Neural progenitor cell (in vitro differentiated cells): ENCODE measurements around the gene IDI1. TPM values are rescaled to one million over a fixed set of nuclear protein-coding genes. Genes with fewer than 3 reads are reported as not detected.

ENCODE experiments used
- DNase-seq: peaks from one replicate; pipeline ENCODE4 v3.0.0-alpha.2; 2016; ENCODE audit warnings: low spot score
- H2AFZ ChIP-seq: fragments of 200-600 bp; sonication (generic); replicated peaks from 2 replicates; pipeline ENCODE4 v1.6.1; 2016; ENCODE audit warnings: antibody characterized with exemption
- H3F3A ChIP-seq: fragments of 200-600 bp; sonication (generic); 2 replicates; pipeline ENCODE4 v1.6.1; 2016; ENCODE audit warnings: antibody characterized with exemption, low read depth
- H3K27ac ChIP-seq: fragments of 200-600 bp; sonication (generic); 2 replicates; pipeline ENCODE4 v1.5.1; 2016; ENCODE audit warnings: mild to moderate bottlenecking
- H3K27me3 ChIP-seq: fragments of 200-600 bp; sonication (generic); 2 replicates; pipeline ENCODE4 v1.6.1; 2016; ENCODE audit warnings: mild to moderate bottlenecking, moderate library complexity
- H3K36me3 ChIP-seq: fragments of 200-600 bp; sonication (generic); 2 replicates; pipeline ENCODE4 v1.5.1; 2016
- H3K4me1 ChIP-seq: fragments of 200-600 bp; sonication (generic); 2 replicates; pipeline ENCODE4 v1.6.1; 2016; ENCODE audit warnings: mixed run types
- H3K4me2 ChIP-seq: fragments of 200-600 bp; sonication (generic); 2 replicates; pipeline ENCODE4 v1.6.1; 2016
- H3K4me3 ChIP-seq: fragments of 200-600 bp; sonication (generic); 2 replicates; pipeline ENCODE4 v1.5.1; 2016
- H3K79me2 ChIP-seq: fragments of 200-600 bp; sonication (generic); 2 replicates; pipeline ENCODE4 v1.6.1; 2016; ENCODE audit warnings: low read depth
- H3K9ac ChIP-seq: fragments of 200-600 bp; sonication (generic); 2 replicates; pipeline ENCODE4 v1.6.1; 2016
- H3K9me3 ChIP-seq: fragments of 200-600 bp; sonication (generic); 2 replicates; pipeline ENCODE4 v1.5.1; 2016; ENCODE audit warnings: low read depth
- H4K20me1 ChIP-seq: fragments of 200-600 bp; sonication (generic); 2 replicates; pipeline ENCODE4 v1.6.1; 2016; ENCODE audit warnings: low read depth
- H3K27ac Mint-ChIP-seq: 3 replicates; pipeline ENCODE4 v1.8.0; 2021; ENCODE audit warnings: mixed read lengths
- H3K27me3 Mint-ChIP-seq: 2 replicates; pipeline ENCODE4 v1.8.0; 2022; ENCODE audit warnings: low read depth, mild to moderate bottlenecking, inconsistent platforms, moderate library complexity, mixed read lengths; ENCODE audit not compliant: insufficient read depth
- H3K36me3 Mint-ChIP-seq: 3 replicates; pipeline ENCODE4 v1.8.0; 2021; ENCODE audit warnings: mixed read lengths
- H3K4me1 Mint-ChIP-seq: 3 replicates; pipeline ENCODE4 v1.8.0; 2021; ENCODE audit warnings: mixed read lengths
- H3K4me3 Mint-ChIP-seq: 3 replicates; pipeline ENCODE4 v1.8.0; 2021; ENCODE audit warnings: mild to moderate bottlenecking, moderate library complexity, mixed read lengths
- H3K9me3 Mint-ChIP-seq: 3 replicates; pipeline ENCODE4 v1.8.0; 2020; ENCODE audit warnings: mixed read lengths
- EZH2 ChIP-seq: fragments of 200-600 bp; sonication (generic); IDR thresholded peaks from 2 replicates; pipeline ENCODE4 v1.6.1; 2017; ENCODE audit warnings: antibody characterized with exemption, mild to moderate bottlenecking, moderate library complexity
- EZH2phosphoT487 ChIP-seq: fragments of 200-600 bp; sonication (generic); IDR thresholded peaks from 2 replicates; pipeline ENCODE4 v1.6.1; 2017; ENCODE audit warnings: antibody characterized with exemption
- total RNA-seq: library from RNA; depleted of rRNA; stranded (reverse); fragments of >200 nt; gene quantifications from 2 replicates; pipeline ENCODE4 v1.2.3, GENCODE V29; 2015; ENCODE audit warnings: low replicate concordance
- TF ChIP-seq, protein P1 (sequence below): fragments of 200-600 bp; sonication (generic); IDR thresholded peaks from 2 replicates; pipeline ENCODE4 v1.5.1; 2017; ENCODE audit warnings: antibody characterized with exemption, mild to moderate bottlenecking

Gene IDI1
- total RNA-seq, 1 donor from 2014 or later = 168 TPM

DNA sequence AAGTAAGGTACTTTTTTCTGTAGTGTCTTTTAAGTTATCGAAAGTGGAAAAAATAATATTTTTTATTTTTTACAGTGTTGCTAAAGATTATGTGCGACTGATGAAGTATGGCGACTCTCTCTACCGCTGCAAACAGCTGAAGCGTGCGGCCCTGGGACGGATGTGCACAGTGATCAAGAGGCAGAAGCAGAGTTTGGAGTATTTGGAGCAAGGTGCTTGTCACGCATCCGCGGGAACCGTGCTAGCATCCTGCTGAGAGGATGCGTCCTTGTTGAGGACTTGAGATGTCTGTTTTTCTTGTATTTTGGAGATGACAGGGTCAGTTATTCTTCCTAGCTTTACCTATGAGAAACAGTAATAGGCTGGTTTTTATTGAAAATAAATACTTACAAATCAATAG lies 52.9 kb downstream of the IDI1 start:
- Histone ChIP-seq H3K36me3 (peaks cover 38% of the 10 kb centered on the region), H3K27me3 (no peaks in the 10 kb centered on the region), H2AFZ (no peak overlapping the region), H3K27ac (no peak overlapping the region), H3K79me2 (peaks cover 41% of the 10 kb centered on the region), H3K4me3 (no peak overlapping the region), H4K20me1 (peaks cover 8% of the 10 kb centered on the region), H3K4me1 (no peaks in the 10 kb centered on the region), H3K9me3 (no peaks in the 10 kb centered on the region), H3K4me2 (no peak overlapping the region), H3F3A (no peaks in the 10 kb centered on the region), H3K9ac (no peak overlapping the region)
- TF ChIP-seq, protein P1, sequence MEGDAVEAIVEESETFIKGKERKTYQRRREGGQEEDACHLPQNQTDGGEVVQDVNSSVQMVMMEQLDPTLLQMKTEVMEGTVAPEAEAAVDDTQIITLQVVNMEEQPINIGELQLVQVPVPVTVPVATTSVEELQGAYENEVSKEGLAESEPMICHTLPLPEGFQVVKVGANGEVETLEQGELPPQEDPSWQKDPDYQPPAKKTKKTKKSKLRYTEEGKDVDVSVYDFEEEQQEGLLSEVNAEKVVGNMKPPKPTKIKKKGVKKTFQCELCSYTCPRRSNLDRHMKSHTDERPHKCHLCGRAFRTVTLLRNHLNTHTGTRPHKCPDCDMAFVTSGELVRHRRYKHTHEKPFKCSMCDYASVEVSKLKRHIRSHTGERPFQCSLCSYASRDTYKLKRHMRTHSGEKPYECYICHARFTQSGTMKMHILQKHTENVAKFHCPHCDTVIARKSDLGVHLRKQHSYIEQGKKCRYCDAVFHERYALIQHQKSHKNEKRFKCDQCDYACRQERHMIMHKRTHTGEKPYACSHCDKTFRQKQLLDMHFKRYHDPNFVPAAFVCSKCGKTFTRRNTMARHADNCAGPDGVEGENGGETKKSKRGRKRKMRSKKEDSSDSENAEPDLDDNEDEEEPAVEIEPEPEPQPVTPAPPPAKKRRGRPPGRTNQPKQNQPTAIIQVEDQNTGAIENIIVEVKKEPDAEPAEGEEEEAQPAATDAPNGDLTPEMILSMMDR = no peak
- TF ChIP-seq EZH2 (no peak), EZH2phosphoT487 (no peak)
- DNase-seq = no peak
- Mint-ChIP-seq H3K4me3 (no peak overlapping the region), H3K9me3 (peaks cover 6% of the 10 kb centered on the region), H3K27me3 (peaks cover 4% of the 10 kb centered on the region), H3K27ac (no peak overlapping the region), H3K4me1 (no peaks in the 10 kb centered on the region), H3K36me3 (peaks cover 50% of the 10 kb centered on the region)

DNA sequence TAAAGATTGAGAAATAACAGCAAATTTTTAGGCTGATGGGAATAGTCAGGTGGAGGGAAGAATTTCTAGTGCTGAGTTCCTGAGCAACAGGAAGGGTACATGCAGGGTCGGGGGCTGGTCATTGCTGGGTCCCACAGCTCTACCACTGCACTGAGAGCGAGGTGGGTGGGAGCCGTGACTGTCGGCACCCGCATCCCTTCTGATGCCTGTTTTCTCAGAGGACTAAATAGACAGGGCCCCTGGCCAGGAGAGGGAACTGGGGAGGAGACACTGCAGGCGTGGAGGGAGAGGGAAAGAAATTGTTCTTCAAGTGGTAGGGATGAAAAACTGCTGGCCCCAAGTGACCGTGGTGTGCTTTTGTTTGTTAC lies 53.4 kb downstream of the IDI1 start:
- Mint-ChIP-seq H3K4me3 (no peak overlapping the region), H3K27me3 (peaks cover 4% of the 10 kb centered on the region), H3K27ac (no peak overlapping the region), H3K36me3 (peaks cover 46% of the 10 kb centered on the region), H3K4me1 (no peaks in the 10 kb centered on the region), H3K9me3 (peaks cover 2% of the 10 kb centered on the region)
- TF ChIP-seq EZH2phosphoT487 (no peak), EZH2 (no peak)
- TF ChIP-seq, protein P1 = no peak
- H3K36me3 ChIP-seq = peaks cover 33% of the 10 kb centered on the region
- no peak overlapping the region for H3K4me3 ChIP-seq
- no peaks in the 10 kb centered on the region for H3F3A ChIP-seq
- no peaks in the 10 kb centered on the region for H3K4me1 ChIP-seq
- H3K79me2 ChIP-seq = peaks cover 43% of the 10 kb centered on the region
- no peak overlapping the region for H3K27ac ChIP-seq
- H3K27me3 ChIP-seq = no peaks in the 10 kb centered on the region
- peaks cover 13% of the 10 kb centered on the region for H4K20me1 ChIP-seq
- H2AFZ ChIP-seq = no peak overlapping the region
- H3K9ac ChIP-seq = no peak overlapping the region
- H3K4me2 ChIP-seq = no peak overlapping the region
- no peaks in the 10 kb centered on the region for H3K9me3 ChIP-seq
- no peak for DNase-seq

DNA sequence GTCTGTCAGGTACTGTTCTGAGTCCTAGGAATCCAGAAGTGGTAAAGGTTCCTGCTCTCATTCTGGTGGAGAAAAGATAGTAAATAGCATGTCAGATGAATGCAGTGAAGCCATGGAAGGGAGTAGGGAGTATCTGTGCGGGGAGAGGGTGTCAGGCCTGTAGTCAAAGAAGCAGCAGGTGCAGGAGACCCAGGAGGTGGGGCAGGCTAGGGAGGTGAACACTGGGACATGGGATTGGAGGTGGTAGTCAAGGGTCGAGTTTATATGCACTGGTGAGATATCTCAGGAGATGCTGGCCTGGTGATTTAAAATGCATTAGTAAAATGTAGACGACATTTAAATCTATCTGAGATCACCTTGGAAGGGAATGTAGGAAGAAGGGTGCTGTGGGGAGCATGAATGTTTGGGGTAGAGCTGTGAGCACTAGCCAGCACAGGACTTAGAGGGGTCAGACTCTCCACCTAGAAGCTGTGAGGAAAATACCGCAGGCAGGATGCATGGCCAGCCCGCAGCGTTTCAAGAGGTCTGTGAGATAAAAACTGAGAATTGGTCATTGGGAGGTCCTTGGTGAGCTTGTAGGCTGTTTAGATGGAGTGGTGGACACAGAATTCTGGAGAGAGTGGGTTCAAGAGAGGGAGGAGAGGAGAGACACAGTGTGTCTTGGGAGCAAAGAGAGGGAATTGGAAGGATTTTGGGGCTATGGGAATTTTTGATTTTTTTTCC lies 53.9 kb downstream of the IDI1 start:
- H3K27me3 Mint-ChIP-seq = peaks cover 4% of the 10 kb centered on the region
- H3K79me2 ChIP-seq = peaks cover 48% of the 10 kb centered on the region
- H3K4me2 ChIP-seq = no peak overlapping the region
- peaks cover 2% of the 10 kb centered on the region for H3K4me1 Mint-ChIP-seq
- H3K9ac ChIP-seq = no peak overlapping the region
- H3K27ac ChIP-seq = no peak overlapping the region
- H3K36me3 Mint-ChIP-seq = peaks cover 45% of the 10 kb centered on the region
- H3K4me1 ChIP-seq = peaks cover under 1% of the 10 kb centered on the region
- no peaks in the 10 kb centered on the region for H3F3A ChIP-seq
- DNase-seq = no peak
- H2AFZ ChIP-seq = no peak overlapping the region
- no peaks in the 10 kb centered on the region for H3K27me3 ChIP-seq
- H3K9me3 ChIP-seq = no peaks in the 10 kb centered on the region
- peaks cover 17% of the 10 kb centered on the region for H4K20me1 ChIP-seq
- peaks cover 33% of the 10 kb centered on the region for H3K36me3 ChIP-seq
- H3K27ac Mint-ChIP-seq = no peak overlapping the region
- H3K4me3 Mint-ChIP-seq = no peak overlapping the region
- TF ChIP-seq EZH2phosphoT487 (no peak), EZH2 (no peak)
- TF ChIP-seq, protein P1 = no peak
- H3K9me3 Mint-ChIP-seq = no peaks in the 10 kb centered on the region
- H3K4me3 ChIP-seq = no peak overlapping the region
